GM19193 (cell line): ENCODE data around the gene BEND7.

Source experiments
- POLR2A ChIP-seq: IDR thresholded peaks from 4 replicates; pipeline ENCODE4 v1.6.1; 2011; ENCODE audit not compliant: insufficient read depth, insufficient read length; ENCODE audit errors: extremely low read depth

BEND7 gene

DNA sequence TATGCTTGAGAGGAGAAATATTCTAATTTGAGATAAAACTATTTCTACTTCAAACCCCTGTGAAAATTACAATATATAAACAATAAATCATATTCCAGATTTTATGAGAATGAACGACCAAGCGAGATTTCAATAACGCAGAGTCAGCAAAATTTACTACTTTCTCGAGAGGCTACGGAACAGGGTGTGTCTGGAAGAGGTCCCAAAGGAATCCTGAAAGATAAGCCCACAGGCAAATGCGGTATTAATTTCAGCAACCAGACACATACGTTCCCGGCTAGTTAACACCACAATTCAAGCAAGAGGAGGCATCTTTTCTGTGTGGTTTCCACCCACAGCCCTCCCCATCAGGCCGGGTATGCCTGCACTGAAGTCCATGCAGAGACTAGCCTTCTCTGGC, 26.4 kb downstream of the BEND7 start:
- no peak for TF ChIP-seq POLR2A

GRCh38 chr10:13500201-13500600, 28.6 kb downstream of the BEND7 start:
- no peak for TF ChIP-seq POLR2A

DNA sequence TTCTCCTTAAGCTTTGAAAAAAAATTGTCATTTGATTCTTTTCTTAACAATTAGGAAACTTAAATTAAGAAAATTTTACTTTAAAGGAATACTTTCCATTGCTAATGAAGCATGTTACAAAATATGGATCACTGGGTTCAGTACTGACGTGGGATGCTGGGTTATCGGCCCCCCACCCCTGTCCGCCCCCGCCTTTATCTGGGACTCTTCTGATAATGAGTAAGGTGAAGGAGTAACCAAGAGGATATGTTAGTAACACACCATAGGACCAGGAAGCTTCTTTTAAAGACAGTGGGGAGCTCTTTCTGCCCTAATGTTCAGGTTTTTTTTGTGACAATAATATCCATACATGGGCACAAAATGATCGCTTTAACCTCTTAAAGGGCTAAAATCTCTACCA, 29.7 kb downstream of the BEND7 start:
- TF ChIP-seq POLR2A, result no peak

- no peak for TF ChIP-seq POLR2A
Measured at GRCh38 chr10:13496931-13497330, 31.9 kb downstream of the BEND7 start.

- TF ChIP-seq POLR2A, result no peak
Measured at GRCh38 chr10:13496164-13496563, 32.6 kb downstream of the BEND7 start.

DNA sequence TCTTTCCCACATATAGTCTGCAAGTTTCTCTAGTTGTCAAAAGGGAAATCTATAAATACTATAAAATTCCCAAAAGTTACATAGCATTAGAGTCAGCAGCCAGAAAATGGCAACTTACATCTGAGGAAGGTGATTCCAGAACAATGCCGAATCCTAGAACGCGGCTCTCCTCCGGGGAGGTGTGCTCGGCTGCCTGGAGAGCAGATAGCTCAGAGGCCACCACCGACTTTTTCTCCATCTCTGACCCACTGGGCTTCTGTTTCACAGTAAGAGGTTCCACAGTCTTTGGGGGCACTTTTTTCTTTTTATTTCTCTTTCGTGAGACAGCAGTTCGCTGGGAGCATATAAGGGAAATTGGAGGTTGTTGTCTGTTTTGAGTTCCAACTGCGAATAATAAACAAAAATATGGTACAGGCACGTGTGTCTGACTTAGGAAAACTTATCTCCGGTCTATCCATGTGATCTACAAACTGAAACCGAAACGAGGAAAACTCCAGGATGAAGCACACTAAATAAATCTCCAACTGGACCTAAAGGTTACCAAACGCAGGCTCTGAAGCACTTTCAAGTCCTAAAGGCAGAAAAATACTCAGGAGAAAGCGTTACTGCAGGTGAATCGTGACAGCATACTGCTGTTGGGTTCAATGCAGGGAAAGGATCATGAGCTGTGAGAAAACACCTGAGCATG, 36.2 kb downstream of the BEND7 start:
- no peak for TF ChIP-seq POLR2A

DNA sequence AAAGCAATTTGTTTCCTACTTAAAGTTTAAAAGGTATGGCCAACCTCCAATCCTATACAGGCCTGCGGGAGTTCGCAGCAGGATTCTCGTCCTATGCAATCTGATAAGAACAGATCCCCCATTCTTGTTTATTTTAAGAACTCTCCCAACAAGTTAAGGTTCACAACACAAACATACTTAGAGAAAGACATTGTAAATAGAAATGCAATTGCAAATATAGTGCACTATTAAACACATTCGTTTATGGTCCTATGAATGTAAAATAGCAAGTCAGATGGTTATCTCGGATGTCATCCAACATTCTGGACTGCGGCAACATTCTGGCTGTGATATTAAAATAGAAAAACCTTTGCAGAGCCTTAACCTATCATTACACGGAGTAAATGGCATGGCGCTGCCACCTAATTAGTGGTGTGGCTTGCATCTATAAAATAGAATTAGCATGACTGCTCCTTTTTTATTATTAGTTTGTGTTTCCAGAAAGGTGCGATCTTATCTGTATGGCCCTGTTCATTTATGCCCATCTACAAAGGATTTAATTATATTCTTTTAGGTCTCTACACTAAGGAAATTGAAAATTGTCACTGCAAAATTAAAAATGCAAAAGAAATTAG, 37.0 kb downstream of the BEND7 start:
- TF ChIP-seq POLR2A, result no peak

DNA sequence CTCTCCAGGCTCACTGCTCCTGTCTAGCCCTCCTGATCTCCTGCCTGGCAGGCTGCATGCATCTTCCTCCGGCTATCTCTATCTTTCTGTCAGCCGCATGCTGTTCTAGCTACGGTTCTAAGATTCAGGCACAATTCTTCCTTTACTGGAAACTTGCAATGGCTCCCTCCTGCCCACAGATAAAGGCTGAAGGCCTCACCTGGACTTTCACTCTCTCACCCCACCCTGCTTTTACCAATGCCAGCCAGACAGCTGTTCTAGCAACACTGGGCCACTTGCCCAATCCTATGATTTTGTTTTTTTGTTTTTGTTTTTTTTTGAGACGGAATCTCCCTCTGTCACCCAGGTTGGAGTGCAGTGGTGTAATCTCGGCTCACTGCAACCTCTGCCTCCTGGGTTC, 38.3 kb downstream of the BEND7 start:
- TF ChIP-seq POLR2A, result no peak

DNA sequence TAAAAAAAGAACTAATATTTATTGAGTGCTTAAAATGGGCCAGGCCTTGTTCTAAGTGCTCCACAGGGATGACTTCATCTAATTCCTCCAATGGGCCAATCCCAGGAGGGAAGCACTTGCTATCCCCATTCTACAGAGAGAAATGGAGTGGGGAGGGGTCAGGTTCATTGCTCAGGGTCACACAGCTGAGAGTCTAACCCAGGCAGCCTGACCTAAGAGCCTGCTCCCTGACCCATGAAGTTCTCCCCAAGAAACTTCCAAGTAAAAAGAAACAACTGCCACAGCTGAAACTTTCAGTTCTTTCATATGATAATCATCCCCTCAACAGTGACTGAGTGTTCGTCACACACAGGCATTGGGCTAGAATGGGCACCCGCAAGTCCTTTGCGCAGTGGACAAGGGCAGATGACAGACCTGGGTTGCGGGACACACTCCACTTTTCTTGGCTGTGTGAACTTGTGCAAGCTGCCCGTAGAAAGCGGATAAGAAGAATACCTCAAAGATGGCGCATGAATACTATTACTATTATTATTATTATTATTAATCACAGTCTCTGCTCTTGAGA, 39.7 kb downstream of the BEND7 start:
- no peak for TF ChIP-seq POLR2A

GRCh38 chr10:13485623-13486022, 43.2 kb downstream of the BEND7 start:
- no peak for TF ChIP-seq POLR2A

GRCh38 chr10:13483951-13484350, 44.9 kb downstream of the BEND7 start:
- no peak for TF ChIP-seq POLR2A

DNA sequence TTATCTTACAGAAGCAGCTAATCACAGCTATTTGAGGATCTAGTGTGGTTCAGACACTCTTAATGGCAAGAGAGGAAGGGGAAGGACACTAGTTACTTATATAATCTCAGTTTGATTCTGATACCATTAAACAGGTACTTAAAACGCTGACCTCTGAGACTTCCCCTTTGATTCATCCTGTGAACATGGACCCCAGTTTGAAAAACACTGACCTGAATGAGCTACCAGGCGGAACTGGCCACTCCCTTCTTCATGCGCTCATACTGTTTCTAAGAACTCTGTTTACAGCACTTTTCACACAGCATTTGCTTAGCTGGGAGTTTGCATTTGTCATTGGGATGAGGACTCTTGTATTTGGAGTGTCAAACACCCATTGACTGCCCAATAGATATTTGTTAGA, 45.7 kb downstream of the BEND7 start:
- no peak for TF ChIP-seq POLR2A

GRCh38 chr10:13481690-13482089, 47.1 kb downstream of the BEND7 start:
- TF ChIP-seq POLR2A, result no peak

DNA sequence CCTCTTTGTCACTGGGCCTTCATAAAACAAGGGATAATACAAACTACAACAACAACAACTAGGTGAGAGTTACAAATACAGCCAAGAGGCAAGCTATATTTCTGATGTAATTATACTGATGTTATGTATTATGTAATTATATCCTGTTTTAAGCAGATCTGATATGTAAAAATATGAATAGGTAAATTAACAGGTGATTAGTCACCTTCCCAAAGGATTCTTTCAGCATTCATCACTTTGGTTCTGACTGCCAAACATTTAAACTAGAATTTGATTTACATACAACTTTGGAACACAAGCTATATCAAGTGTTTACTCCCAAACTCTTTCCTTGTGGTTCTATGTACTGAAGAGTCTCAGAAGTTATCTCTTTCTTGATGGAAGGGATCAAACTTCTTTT, 53.7 kb downstream of the BEND7 start:
- no peak for TF ChIP-seq POLR2A

DNA sequence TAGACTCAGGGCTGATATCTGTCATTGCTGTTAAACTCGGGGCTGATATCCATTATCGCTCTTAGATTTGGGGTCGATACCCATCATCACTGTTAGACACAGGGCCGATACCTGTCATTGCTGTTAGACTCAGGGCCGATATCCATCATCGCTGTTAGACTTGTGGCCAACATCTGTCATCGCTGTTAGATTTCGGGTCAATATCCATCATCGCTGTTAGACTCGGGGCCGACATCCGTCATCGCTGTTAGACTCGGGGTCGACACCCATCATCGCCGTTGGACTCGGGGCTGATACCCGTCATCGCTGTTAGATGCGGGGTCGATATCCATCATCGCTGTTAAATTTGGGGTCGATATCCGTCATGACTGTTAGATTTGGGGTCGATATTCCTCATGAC, 54.8 kb downstream of the BEND7 start:
- TF ChIP-seq POLR2A, result no peak

- no peak for TF ChIP-seq POLR2A
Measured at GRCh38 chr10:13472359-13472758, 56.5 kb downstream of the BEND7 start.

- no peak for TF ChIP-seq POLR2A
Measured at GRCh38 chr10:13470270-13470669, 58.5 kb downstream of the BEND7 start.

GRCh38 chr10:13462551-13462950, 66.3 kb downstream of the BEND7 start:
- no peak for TF ChIP-seq POLR2A

DNA sequence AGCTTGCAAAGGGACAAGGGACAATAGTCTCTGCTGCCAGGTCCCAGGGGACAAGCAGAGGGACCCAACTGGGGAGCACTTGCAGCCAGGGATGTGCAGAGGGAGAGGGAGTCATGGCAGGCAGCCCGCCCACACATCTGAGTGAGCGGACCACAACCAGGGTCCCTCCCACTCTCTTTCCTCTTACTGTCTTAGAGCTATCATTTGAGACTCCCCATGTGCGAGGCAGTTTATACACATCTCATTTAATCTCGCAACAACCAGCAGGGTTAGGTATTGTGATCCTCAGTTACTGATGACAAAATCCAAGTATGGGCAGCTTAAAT, 70.2 kb downstream of the BEND7 start:
- no peak for TF ChIP-seq POLR2A
